Fibroblast of mammary gland (primary cell): ENCODE measurements around the gene PNPLA6.

Source experiments
- DNase-seq: peaks from one replicate; pipeline ENCODE4 v3.0.0-alpha.2; 2010; ENCODE audit warnings: low read depth
- H3K4me3 ChIP-seq: 2 replicates; pipeline ENCODE4 v1.5.1; 2011; ENCODE audit warnings: low read depth, mild to moderate bottlenecking, low read length, moderate library complexity; ENCODE audit not compliant: control insufficient read depth
- CTCF ChIP-seq: conservative IDR thresholded peaks from 2 replicates; pipeline ENCODE4 v1.5.1; 2011; ENCODE audit warnings: low read depth, low read length, inconsistent platforms; ENCODE audit not compliant: control insufficient read depth, insufficient read depth

Gene PNPLA6

DNA sequence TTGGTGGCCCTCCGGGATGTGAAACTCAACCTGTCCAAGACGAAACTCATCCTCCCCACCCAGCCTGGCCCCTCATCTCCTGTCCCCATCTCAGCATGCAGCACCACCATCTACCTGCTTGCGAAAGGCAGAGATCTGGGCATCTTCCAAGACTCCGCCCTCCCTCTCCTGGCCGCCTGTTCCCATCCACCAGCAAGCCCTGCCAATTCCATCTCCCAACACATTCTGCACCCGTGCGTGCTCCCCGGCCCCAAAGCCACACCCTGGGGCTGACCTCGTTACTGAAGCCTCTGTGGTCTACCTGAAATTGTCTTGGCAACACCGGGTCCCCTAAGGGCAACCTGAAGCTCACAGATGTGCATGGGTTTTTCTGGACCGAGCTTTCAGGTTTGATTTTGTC lies 46.9 kb downstream of the PNPLA6 start:
- no peak for DNase-seq
- no peak overlapping the region for H3K4me3 ChIP-seq
- TF ChIP-seq CTCF = no peak

- H3K4me3 ChIP-seq = no peak overlapping the region
- no peak for TF ChIP-seq CTCF
- no peak for DNase-seq
Measured at GRCh38 chr19:7589822-7590221, 54.3 kb downstream of the PNPLA6 start.

DNA sequence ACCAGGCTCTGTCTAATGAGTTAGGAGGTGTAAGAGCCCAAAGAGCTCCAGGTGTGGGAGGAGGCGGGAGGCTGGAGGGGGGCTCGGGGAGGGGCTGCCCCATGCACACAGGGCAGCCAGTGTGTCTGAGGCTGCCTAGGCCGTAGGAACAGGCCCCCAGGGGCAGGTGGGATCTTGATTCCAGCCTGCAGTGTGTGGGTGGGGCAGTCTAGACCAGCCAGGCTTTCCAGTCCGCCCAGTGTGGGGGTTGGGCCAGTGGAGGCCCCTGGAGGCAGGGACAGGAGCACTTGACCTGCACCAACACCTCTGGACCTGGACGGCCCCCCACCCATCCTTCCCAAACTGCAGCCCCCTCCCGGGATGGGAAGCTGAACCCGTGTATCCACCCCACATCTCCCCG lies 54.7 kb downstream of the PNPLA6 start:
- DNase-seq = no peak
- no peak overlapping the region for H3K4me3 ChIP-seq
- TF ChIP-seq CTCF = no peak

GRCh38 chr19:7595466-7596133 lies 60.1 kb downstream of the PNPLA6 start, which contains the start of gene CAMSAP3:
Gene CAMSAP3 (plus strand): TSS chr19:7595863. CDS start chr19:7596003, 140 bp downstream.
- peak; percentile 14 for DNase-seq
- no peak within 1 kb of the TSS for H3K4me3 ChIP-seq
- TF ChIP-seq CTCF = no peak

DNA sequence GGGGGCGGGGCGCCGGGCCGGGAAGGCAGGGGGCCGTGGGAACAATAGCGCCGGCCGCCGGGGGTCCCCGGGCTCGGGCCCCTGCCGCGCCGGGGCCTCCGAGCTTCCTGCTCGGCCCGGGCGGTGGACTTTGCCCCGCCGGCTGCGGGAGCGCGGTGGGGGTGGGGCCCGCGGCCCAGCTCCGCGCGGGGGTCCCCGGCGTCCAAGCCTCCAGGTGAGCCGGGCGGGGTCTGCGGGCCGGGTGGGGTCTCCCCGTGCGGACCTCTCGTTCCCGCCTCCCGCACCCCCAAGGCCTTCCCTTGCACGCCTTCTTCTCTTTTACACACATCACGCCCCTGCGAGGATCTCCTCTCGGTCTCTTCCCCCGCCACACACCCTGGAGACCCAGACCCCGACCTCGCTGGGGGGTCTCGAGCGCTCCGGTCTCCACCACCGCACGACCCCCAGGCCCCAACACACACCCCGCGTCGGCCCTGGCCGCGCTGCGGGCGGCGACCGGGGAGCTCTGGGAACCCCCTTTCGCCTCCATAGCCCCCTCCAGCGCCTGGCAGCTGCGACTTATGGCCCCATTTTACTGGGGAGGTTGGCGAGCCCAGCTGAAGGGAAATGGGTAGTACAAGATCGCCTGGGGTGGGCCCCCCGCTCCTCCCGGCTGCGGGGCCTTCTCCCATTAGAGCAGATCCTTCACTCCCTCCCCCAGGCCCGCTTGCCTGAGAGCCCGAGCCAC lies 60.9 kb downstream of the PNPLA6 start:
- DNase-seq = no peak
- no peak for TF ChIP-seq CTCF
- no peak overlapping the region for H3K4me3 ChIP-seq

DNA sequence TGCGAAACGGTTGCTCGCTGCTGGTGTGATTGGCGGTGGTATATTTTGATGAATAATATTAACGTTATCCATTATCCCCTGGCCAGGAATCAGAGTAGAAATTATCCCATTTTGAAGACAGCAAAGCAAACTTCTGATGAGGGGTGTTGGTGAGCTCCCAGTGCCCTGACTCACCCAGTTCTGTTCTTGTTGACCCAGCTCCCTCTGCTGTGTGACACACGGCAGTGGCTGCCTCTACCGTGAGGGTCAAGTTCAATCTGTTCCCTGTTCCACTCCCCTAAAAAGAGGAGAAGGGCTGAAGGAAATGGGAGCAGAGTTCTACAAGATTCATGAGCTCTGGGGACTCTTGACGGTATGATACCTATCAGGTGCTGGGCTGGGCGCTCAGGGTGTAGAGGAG lies 62.2 kb downstream of the PNPLA6 start:
- no peak for TF ChIP-seq CTCF

More for the DNA sequence above, 62.2 kb downstream of the PNPLA6 start:
- no peak overlapping the region for H3K4me3 ChIP-seq
- peak; percentile 7 for DNase-seq
